Middle frontal gyrus (tissue), 1 donor: ENCODE measurements around the gene SCUBE1.

ENCODE experiments used
- DNase-seq: peaks from one replicate; pipeline ENCODE4 v3.0.0-alpha.2; 2015; ENCODE audit warnings: low spot score; ENCODE audit errors: extremely low spot score

The SCUBE1 gene

DNA sequence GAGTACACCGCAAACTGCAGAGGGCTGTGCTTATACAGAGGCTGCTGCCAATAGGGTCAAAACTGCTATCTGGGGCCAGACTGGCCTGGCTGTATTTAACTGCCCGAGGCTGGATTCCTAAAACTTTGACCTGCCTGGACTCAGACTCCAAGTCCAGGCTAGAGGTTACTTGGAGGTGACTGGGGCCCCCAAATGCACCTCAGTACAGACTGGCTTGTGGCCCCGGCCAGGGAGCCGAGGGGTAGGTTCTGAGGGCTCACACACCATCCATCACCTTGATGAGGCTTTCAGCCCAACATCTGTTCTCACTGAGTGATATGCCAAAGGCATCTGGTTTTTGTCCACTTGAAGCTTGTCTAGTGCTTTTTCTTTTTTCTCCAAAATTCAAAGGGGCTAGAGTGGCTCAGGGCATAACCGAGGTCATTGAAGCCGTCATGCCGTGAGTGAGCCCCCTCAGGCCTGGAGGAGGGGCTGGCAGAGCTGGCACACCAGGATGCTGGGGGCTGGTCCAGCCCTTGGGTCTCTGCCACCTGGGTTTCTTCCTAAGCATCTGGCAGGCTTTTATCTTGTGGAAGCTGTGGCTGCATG is 103.9 kb downstream of the SCUBE1 start:
- no peak for DNase-seq

DNA sequence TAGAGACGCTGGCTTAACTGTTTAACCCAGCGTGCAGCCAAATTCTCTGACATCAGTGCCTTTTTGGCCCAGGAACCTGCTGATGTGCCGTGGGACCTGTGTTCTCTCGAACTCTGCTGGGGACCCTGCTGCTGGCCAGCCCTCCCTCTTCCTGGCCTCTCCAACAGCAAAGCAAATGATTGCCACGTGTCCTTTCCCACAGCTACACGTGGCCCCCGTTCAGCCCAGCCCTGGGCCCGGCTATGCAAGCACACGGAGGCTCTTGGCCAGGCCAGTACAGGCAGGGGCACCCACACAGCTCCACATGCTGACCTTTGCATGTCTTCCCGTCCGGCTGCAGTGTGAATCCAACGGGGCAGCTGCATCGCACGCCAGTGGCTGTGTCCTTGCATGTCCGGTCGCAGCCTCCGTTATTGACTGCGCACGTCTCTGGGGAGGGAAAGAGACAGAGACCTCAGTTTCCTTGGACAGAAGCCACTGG is 104.6 kb downstream of the SCUBE1 start:
- no peak for DNase-seq

DNA sequence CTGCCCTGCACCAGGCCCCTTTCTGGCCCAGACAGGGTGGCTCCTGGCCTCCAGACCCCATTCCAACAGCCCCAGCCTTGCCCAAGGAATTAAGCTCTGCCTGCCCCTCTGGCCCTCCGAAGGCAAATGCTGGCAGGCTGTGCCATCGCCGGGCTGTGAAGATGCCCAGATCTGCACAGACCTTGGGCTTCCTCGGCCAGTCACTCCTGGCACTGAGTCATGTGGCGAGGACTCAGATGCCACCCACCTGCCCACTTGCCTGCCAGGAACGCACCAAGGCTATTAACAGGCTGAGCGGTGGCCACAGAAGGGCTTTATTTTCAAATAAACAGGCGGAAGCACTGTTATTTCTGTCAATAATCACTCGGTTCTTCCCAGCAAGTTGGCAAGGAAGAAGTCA is 105.9 kb downstream of the SCUBE1 start:
- no peak for DNase-seq

DNA sequence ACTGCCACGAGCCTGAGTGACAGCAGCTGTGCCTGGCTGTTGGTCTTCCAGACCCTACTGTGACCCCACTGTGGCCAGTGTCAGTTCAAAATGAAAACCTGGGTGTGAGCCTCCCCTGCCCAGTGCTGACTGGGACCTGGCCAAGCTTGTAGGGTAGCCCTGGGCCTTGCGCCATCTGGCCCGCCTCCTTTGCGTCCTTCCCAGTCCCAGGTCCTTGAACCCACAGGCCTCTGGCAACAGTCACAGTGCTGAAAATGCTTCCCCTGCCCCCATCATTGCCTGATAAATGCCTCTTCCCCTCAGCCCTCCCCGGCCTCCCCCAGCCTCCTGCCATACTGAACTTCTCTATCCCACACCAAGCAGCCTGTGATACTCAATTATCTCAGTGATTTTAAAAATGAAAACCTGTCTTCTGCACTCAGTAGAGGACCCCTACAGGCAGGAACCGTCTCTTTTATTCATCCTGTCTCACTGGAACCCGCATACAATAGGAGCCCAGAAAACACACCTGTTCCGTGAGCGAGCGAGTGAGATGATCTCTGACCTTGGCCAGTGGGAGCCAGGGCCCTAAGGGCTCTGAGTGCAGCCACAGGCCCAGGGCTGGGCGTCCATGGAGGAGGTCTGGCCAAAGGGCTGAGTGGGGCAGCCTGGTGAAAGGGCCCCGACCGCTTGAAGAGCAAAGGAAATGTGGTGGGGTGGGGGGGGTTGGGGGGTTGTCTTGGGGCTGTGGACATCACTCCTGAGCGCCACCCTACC is 106.6 kb downstream of the SCUBE1 start:
- peak; percentile 8 for DNase-seq

DNA sequence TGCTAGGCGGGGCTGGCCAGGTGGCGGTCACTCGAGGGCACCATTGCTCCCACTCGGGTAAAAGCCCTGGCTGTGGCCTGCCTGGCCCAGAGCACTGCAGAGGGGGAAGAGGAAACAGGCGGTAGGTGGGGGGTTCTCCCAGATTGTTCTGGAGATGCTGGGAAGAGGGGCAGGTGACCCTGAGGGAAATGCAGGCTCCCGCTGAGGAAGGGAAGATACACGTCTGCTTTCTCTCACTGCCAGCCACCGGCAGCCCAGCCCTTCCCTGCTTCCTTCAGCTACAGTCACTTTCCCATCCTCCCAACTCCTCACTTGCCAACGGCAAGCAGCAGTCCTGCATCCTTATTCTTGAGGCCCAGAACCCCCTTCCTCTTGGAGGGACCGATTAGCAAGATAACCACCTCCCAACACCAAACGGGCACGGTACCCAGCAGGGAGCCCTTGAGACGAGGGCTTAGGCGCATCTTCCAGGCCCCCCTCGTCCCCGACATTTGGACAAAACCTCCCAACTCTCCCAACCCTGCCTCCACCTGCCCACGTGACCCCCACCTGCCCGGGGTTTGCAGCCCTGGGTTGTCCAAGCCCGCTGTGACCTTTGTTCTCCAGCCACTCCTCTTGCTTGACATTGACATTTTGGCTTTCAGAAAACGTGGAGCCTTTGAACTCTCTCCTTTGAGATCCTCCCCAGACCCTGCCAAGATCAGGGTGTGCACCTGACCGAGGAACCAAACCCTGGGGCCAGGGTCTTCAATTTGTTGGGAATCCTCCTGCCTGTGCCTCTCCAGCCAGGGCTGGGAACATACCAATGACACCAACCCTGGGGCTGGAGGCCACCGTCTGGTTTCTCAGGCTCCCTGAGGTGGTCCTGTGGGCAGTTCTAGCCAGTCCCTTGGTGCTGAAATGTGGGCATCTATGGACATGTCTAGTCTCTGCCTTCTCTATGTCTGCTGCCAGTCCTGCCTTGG is 107.4 kb downstream of the SCUBE1 start:
- DNase-seq, result no peak

DNA sequence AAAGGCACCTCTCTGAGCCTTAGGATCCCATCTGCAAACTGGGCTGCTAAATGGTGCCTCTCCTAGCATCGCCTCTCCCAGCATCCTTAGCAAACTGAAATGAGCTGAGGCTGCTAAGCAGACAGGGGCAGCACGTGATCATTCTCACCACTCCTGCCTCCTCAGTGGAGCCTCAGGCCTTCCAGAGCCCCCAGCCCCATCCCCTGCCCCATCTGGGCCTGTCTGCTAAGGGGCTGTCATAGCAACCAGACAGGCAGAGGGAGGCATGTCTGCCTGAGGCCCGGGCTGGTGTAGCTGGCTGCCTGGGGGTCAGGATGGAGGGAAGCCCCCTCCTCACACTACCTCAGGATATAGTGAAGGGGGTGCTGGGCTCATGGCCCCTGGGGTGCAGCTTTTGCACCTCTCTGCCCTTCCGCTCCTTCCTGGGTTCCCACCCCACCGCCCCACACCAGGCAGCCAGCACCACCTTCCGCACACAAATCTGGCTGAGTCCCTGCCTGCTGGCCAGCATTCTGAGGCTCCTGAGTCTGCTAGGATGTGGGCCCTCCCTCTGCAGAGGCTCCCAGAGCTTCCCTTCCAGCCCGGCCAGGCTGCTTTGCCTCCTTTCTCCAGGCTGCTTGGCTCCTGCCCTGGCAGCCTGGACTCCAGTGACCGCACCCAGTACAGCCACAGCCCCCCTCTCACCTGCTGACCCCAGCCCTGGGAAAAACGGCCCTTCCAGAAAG is 108.7 kb downstream of the SCUBE1 start:
- DNase-seq, result no peak

DNA sequence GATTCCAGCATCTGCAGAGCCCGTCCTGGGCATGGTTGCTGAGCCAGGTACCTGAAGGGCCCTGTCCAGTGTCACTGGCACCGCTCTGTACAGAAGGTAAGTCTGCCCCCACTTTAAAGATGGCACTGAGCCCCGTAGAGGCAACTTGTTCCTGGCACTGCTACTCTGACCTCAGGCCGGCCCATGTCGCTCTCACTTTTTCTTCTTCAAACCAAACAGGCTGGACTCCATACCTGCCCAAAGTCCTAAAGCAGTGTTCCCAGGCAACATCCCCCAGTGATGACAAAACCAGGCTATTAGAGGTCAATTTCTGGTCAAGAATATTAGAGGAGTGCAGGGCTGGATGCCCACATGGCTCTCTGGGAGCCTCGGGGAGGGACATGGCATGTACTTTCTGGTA is 109.6 kb downstream of the SCUBE1 start:
- no peak for DNase-seq

DNA sequence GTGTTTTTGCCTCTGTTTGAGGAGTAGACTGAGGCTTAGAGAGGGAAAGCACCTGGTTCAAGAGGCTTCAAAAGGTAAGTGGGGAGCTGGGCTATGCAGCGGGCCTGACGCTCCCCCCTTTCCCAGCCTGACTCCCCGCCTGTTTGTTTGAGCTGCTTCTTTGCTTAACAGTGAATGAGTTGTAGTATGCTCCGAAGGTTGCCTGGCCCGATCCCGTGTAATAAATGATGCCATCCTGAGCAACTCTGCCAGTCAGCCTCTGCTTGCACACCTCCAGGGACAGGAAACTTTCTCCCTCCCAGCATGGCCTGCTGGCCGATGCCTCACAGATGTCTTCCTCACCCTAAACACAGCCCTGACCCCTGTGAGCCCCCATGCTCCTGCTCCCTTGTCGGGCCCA is 110.7 kb downstream of the SCUBE1 start:
- no peak for DNase-seq

DNA sequence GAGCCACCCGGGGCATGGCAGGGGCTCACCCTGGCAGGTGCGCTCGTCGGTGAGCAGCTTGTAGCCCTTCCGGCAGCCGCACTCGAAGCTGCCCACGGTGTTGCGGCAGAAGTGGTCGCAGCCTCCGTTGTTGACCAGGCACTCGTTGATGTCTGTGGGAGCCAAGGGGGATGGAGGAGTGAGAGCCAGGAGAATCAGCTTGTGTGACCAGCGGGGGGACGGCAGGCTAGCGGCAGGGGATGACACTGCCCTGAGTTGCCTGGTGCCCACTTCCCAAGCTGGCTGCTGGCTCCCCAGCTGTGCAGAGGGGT is 111.5 kb downstream of the SCUBE1 start:
- DNase-seq, result no peak

DNA sequence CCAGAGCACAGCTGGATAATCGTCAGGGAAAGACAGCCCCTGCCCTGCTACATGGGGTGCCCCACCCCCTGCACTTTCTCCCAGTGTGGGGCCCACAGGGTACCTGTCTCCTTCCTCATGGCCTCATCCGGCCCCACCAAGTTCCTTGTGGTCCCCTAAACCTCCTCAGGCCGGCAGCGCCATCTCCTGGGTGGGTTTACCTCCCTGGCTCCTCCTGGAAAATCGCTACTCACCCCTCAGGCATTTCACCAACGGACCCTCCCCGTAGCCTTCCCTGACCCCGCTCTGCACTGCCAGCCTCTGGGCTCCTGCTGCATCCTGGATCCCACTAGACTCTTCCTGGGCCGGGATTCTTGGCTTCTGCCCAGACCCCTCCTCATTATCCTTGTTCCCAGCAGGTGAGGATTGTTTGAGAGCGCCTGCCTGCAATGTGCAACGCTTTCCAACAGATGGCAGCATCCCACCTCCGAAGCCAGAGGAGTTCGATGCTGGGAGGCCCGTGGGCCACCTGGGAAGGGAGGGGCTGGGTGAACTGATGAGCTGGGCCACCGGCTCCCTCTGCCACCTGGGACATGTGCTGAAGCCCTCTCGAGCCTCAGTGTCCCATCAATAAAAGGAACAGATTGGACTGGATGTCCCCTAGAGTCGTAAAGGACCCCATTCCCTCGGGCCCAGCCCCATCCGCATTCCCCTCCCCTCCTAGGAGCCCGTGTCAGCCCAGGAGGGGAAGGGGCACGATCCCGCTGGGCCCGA is 112.0 kb downstream of the SCUBE1 start:
- peak; percentile 17 for DNase-seq

DNA sequence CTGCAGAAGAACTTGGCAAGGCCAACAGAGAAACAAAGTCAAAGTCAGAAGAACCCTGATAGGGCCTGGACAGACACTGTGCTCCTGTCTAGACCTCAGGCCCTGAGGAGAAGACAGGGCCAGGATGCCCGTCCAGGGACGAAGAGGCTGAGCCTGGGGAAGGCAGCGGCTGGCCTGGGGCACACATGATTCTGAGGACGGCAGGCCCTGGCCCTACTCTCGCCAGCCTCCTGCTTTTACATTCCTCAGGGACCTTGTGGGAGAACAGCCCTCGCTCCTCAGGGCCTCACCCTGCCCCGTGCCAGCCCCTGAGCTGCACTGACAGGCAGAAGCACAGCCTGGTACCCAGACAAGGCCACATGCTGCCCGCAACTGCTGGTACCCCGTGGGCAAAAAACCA is 112.6 kb downstream of the SCUBE1 start:
- no peak for DNase-seq

DNA sequence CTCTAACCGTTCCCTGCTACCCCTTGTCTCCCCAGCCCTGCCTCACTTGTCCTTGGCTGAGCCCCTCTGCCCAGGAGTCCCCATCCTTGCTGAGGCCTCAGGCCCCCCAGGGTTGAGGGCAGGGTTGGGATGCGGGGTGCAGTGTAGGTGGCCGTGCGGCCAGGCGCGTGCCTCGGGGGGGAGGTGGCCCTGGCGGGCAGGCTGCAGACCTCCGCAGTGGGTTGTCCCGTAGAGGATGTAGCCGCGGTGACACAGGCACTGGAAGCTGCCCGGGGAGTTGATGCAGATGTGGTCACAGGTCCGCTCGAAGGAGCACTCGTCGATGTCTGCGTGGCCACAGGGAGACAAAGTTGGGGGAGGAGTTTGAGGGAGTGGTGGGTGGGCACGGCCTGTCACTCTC is 114.3 kb downstream of the SCUBE1 start:
- no peak for DNase-seq

DNA sequence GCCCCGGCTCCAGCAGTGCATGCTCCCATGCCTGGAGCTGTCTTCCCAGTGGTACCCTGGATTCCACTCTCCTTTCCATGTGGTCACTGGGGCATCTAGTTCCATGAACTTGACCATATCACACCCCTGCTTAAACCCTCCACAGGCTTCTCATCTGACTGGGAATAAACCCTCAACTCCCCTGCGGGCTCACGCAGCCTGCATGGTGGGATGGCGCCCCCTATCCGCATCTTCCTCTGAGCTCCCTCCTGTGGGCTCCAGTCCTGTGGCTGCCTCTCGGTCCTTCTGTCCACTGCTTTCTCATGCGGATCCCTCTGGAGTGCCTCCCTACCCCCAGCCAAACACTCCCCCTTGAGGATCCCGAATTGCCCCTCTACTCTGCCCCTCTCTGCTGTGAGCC is 114.8 kb downstream of the SCUBE1 start:
- DNase-seq, result no peak

DNA sequence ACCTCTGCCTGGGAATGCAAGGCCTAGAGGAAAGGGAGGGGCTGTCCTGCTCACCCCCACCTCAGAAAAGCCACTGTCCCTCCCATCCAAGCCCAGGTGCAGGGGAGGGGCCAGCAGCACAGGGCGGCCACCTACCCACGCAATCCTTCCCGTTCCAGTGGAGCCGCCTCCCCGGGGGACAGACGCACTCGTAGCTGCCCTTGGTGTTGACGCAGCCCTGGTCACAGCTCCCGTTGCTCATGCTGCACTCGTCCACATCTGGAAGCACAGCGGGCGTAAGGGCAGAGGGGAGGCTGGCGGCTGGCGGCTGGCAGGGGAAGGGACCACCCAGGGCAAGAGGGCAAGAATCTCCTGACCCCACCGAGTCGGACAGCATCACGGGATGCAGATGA is 115.9 kb downstream of the SCUBE1 start:
- no peak for DNase-seq

DNA sequence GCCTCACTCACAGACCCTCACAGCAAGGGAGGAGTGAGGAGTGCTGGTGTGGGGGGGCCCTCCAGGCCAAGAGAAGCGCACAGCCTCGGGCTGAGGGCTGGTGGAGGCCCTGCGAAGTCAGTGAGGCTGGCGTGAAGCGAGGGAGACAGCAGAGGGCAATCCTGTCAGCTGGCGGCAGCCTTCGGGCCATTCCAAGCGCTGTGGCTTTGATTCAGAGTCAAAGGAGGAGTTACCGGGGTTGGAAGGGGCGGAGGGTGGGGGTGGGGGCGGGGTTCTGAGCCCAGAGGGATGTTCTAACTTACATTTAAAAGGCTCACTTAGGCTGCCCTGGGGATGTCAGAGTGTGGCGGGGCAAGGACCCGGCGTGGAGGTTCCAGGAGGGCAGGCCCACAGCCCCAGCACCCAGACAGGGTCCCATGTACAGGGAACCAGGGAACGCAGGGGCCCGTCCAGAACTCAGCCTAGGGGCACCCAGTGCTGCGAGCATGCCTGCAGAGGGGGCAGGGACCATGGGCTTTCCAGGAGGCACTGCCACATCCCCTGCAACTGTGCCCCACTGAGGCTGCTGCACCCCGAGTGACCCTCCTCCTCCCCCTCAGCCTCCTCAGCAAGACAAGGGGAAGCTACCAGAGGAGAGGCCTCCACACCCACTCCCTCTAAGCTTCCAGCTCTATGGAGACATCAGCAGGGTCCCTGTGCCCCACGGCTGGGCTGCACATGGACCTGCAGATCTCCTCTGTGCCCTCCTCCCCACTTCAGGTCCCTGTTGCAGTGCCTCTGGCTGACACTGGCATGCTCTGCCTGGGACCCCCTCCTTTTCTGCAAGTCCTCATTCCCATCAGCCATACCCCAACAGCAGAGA is 116.6 kb downstream of the SCUBE1 start:
- DNase-seq, result no peak

DNA sequence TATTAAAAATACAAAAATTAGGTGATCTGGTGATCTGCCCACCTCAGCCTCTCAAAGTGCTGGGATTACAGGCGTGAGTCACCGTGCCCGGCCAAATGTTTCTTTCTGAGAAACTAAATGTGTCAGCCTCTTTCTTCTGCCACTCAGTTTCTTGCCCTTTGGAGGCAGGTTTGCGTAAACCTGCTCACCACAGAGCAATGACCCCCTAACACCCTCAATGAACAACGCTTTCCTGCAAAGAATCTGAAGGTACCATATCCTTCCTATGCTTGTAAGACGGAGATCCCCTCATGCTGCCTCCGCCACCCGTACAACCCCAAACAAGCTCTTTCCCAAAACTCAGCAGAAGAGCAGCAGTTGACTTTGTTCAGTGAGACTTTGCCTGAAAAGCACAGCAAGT is 117.6 kb downstream of the SCUBE1 start:
- DNase-seq, result no peak

DNA sequence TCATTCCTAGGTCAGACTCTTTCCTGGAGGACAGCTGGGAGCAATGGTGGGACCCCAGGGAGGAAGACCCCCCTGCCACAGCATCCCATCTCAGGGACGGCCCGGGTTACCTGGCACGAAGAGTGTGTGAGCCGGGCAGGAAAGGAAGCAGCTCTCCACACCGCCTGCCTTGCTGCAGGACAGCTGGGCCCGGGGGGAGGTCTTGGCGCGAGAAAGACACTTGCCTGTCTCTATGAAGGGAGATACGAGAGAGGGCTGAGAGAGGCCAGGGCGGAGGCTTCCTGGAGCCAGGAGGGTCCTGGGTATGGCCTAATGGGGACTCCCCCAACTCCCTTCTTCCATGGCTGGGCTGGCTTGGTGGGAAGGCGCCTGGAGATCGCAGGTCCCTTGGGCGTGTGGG is 120.2 kb downstream of the SCUBE1 start:
- DNase-seq, result no peak

DNA sequence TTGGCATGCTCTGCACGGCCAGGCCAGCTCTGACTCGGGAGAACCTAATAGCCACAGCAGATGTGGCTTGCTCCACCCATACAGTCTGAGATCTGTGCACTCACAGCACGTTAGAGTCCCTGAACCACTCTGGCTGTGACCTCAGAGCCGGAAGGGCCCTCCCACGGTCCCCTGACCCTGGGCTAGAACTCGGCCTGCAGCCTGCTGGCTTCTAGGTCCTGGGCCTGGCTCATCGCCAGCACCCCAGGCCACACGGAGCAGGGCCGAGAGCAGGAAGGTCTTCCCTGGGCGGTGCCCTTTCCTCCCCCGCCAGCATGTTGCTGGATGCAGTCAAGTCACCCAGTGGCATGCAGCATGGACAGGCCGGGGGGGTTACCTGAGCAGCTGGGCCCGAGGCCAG is 120.9 kb downstream of the SCUBE1 start:
- no peak for DNase-seq

DNA sequence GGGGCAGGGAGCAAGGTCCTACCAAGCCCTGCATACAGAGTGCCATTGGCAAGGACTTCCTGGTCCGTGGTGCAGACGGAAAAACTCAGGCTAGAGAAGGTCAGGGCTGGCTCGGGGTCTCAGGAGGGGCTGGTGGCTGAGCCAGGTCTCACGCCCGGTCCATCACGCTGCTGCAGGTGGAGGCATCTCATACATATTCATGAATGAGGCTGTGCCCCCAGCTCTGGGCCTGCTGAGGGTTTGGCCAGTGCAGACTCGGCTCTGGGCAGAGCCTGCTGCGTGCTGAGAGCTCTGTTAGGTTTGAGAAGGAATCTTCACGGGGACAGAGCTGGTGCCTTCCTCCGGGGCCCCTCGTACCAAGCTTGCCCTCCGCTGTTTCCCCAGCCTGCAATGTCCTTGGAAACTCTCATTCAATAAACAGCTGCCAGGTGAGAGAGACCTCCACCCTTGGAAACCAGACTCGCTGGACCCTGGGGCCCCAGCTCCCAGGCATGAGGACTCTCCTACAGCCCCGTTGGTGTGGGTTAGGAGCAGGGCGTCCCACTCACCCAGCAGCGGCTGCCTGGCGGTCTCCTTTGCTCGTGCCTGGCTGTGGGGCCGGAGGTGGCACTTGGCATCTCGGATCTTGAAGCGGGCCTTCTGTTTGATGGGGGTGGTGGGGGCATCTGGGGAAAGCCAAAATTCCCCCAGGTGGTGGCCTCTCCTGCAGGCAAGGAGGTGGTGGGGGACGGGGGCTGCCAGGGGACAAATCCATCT is 122.4 kb downstream of the SCUBE1 start:
- DNase-seq, result no peak
